Measurements from ENCODE around the gene CPSF4L. TPM values are rescaled to one million over a fixed set of nuclear protein-coding genes. Genes with fewer than 3 reads are reported as not detected.

The CPSF4L gene
- total RNA-seq, 4 donors from 2014 or later: 0.65 TPM; not detected in 3

DNA sequence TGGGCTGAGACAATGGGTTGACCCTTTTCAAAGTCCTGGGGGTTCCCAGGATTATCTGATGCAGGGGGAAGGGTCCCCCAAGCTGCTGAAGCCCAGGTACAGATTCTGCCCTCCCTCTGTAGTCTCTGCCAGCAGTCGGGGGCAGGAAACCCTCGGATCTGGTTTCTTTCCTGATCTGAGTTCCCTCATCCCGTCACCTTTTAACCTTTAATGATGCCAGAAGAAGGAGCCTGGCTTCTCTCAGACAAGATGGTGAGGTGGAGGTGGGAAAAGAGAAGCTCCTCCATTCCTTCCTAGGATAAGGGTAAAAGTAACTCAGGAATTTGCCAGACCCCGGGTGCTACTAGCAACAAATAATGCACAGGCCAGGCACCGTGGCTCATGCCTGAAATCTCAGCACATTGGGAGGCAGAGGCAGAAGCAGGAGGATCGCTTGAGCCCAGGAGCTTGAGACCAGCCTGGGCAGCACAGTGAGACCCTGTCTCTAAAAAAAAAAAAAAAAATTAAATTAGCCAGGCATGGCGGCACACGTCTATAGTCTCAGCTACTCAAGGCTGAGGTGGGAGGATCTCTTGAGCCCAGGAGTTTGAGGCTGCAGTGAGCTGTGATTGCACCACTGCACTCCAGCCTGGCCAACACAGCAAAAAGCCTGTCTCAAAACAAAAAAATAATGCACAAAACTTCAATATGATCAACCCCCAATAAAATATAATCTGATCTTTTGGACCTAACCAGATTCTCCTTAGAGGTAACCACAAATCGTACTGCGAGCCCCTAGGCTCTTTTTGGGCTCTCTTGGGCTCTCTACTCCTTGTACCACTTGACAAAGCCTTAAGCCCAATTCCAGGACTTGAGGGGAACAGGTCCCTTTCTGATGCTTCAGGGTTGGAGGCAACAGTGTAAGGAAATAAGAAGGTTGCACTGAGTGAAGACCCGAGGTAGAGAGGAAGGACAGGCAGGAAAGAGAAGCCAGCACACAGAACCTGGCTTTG, 44.5 kb upstream of the CPSF4L start:
- TF ChIP-seq, protein P1, sequence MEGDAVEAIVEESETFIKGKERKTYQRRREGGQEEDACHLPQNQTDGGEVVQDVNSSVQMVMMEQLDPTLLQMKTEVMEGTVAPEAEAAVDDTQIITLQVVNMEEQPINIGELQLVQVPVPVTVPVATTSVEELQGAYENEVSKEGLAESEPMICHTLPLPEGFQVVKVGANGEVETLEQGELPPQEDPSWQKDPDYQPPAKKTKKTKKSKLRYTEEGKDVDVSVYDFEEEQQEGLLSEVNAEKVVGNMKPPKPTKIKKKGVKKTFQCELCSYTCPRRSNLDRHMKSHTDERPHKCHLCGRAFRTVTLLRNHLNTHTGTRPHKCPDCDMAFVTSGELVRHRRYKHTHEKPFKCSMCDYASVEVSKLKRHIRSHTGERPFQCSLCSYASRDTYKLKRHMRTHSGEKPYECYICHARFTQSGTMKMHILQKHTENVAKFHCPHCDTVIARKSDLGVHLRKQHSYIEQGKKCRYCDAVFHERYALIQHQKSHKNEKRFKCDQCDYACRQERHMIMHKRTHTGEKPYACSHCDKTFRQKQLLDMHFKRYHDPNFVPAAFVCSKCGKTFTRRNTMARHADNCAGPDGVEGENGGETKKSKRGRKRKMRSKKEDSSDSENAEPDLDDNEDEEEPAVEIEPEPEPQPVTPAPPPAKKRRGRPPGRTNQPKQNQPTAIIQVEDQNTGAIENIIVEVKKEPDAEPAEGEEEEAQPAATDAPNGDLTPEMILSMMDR (IDR thresholded peaks at IDR 0.05): no peak
- no peak for ATAC-seq (ENCODE audit: low FRiP score)
- DNase-seq (ENCODE audit: low spot score): no peak

DNA sequence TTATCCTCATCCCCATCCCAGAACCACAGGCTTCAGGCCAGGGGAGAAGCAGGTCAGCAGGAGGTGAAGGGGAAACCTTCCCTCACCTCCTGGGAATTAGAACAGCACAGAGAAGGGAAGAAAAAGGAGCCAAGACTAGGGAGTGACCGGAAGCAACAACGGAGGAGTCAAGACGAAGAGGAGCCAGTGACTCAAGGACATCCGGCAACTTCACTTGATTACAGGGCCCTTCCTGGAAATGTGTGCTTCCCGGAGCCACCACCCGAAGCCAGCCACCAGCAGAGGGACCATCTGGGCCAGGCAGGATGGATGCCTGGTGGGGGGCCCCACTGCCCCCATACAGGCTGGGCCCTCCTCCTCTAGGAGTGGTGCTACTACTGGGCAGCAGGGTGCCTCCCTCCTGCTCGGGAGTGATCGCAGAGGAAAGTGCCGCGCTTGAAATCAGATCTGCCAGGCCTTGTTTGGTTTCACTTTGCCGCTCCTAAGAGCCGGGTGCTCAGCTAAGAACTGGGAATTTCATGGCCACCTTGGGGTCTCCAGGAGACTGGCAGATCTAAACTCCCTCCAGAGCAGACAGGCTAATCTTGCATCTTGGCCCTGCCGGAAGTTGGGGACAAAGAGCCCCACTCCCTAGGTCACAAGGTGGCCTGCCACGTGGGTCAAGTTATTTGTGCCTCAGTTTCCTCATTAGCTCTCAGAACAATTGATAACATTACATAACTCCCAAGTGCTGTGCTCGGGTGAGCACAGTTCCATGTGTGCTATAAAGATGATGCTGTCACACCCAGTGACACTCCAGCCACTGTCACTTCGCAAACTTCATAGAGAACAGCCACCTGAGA, 43.5 kb upstream of the CPSF4L start:
- ATAC-seq (ENCODE audit: low FRiP score): peak; percentile 69
- TF ChIP-seq, protein P1 (IDR thresholded peaks at IDR 0.05): no peak
- DNase-seq (ENCODE audit: low spot score): no peak

DNA sequence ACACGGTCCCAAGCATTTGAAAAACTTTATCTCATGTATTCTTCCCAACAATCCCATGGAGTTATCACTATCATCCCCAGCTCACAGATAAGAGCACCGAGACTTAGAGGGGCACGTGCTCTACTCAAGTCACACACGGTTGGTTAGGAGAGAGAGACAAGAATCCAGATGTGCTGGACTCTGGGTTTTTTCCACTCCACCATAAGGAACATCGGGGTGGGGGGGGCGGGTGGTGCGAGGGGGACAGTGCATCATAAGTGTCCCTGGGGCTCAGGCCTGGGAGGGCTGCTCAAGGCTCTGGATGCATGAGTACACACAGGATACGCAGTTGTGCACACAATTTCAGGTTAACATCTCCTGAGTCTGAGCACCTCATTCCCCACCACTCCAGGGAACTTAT, 42.8 kb upstream of the CPSF4L start:
- ATAC-seq (ENCODE audit: low FRiP score) (no peak), DNase-seq (ENCODE audit: low spot score) (no peak)
- TF ChIP-seq, protein P1 (IDR thresholded peaks at IDR 0.05): no peak

DNA sequence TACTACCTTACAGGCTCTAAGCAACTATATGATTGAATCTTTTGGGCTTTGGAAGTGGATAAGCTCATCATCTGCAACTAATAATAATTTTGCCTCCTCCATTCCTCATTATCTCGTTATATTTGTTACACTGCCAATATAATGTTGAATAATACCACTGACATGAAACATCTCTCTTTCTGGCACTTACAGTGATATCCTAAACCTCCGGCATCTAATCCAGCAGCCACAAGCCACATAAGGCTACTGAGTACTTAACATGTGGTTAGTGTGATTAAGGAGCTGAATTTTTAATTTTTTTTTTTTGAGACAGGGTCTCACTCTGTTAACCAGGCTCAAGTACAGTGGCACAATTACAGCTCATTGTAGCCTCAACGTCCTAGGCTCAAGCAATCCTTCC, 40.5 kb upstream of the CPSF4L start:
- ATAC-seq (ENCODE audit: low FRiP score): no peak

DNA sequence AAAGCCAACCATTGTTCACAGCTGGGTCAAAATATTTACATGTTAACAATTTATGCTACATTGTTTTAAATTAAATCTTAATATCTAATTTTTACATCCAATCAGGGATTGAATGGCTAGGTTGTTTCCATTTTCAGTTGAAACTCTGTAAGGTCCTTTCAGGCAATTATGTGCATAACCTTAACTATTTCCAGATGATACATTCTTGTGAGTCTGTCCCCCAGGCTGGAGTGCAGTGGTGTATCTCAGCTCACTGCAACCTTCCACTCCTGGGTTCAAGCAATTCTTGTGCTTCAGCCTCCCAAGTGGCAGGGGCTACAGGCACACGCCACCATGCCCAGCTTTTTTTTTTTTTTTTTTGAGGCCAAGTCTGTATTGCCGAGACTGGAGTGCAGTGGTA, 39.7 kb upstream of the CPSF4L start:
- TF ChIP-seq, protein P1 (IDR thresholded peaks at IDR 0.05): no peak
- ATAC-seq (ENCODE audit: low FRiP score): no peak

More for the DNA sequence above, 40.5 kb upstream of the CPSF4L start:
- TF ChIP-seq, protein P1 (IDR thresholded peaks at IDR 0.05): no peak
- DNase-seq (ENCODE audit: low spot score): no peak

DNA sequence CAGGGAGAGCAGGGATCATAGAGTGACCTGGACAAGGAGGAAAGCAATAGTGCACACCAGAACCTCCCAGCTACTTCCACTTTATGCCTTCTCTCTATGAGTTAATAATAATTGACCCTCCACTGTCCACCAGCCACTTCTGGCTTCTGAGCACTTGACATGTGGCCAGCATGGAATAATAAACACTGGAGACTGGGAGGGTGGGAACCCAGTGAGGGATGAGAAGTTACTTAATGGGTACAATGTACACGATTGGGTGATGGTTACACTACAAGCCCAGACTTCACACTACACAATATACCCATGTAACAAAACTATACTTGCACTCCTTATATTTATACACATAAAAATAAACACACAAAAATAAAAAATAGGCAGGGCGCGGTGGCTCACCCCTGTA, 38.7 kb upstream of the CPSF4L start:
- no peak for DNase-seq (ENCODE audit: low spot score)
- TF ChIP-seq, protein P1 (IDR thresholded peaks at IDR 0.05): no peak
- ATAC-seq (ENCODE audit: low FRiP score): no peak

More for the DNA sequence above, 39.7 kb upstream of the CPSF4L start:
- no peak for DNase-seq (ENCODE audit: low spot score)
